Inferior parietal cortex (tissue), 1 donor: Measurements from ENCODE around the gene SLC28A1.

ENCODE experiments used
- DNase-seq: peaks from one replicate; pipeline ENCODE4 v3.0.0-alpha.2; 2016; ENCODE audit errors: extremely low spot score

SLC28A1 gene

GRCh38 chr15:84938726-84939125, 54.3 kb downstream of the SLC28A1 start:
- DNase-seq, result no peak

- DNase-seq, result no peak
Measured at GRCh38 chr15:84940399-84940798, 55.9 kb downstream of the SLC28A1 start.

DNA sequence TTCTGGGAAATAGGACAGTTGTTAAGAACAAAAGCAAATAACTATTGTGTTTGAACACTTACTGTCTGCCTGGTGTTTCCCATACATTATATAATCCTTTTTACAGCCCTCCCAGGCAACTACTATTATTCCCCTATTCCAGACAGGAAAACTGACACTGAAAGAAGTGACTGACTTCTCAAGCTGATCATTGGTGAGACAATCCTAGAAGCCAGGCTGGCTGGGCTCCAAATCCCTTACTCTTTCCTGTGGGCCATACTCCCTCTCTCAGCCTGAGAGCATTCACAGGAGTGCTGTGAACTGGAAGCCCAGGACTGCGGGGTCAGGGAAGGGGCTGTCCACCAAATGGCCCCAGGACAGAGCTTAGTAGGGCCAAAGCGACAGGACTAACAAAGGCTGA, 58.0 kb downstream of the SLC28A1 start:
- no peak for DNase-seq

GRCh38 chr15:84944311-84944710, 59.8 kb downstream of the SLC28A1 start:
- no peak for DNase-seq

- no peak for DNase-seq
Measured at GRCh38 chr15:84944861-84945260, 60.4 kb downstream of the SLC28A1 start.

DNA sequence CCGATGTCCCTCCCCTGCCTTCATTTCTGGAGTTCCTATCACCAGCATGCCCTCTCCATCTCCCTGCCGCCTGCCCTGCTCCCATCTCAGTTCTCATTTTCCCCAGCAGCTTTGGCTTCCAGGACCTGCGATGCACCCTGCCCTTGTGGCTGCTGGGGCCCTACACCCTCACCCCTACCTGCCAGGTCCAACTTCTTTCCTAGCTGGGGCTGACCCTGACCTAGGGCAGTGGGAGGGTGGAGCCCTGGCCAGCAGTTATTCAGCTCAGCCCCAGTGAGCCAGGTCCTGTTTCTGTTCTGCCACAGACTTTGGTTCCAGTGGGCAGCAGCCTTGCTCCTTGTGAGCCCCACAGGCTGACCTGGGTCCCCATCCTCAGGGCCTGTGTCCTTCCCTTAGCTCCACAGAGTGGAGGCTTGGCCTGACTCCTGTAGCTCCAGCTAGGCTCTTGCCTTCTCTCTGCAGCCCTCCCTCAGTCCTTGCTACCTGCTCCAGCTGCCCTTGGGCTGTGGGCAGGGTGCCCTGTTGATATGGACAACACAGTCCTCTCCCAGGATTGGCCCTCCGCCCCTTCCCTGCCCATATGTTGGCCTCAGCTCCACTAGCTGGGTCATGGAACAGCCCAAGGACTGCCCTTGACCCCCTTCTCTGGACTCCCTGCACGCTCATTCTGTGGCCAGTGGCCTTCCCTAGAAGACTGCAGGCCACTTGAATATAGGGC, 62.5 kb downstream of the SLC28A1 start:
- DNase-seq, result no peak

GRCh38 chr15:84947947-84948830, 63.7 kb downstream of the SLC28A1 start:
- DNase-seq, result no peak

DNA sequence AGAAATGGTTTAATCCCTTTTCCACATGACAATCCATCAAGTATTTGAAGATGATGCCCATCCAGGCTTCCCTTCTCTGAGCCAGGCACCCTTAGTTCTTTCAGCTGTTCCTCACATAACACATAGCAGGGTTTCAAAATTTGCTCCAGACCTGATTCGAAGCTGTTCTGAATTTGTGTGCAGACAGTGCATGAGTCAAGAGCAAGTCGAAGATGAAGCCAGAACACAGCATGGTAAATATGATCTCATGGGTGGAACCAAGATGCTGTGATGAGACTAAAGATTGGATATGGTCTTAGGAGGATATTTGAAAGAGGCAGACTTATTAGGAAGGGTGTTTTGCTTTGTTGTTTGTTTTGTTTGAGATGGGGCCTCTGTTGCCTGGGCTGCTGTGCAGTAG, 64.6 kb downstream of the SLC28A1 start:
- no peak for DNase-seq

DNA sequence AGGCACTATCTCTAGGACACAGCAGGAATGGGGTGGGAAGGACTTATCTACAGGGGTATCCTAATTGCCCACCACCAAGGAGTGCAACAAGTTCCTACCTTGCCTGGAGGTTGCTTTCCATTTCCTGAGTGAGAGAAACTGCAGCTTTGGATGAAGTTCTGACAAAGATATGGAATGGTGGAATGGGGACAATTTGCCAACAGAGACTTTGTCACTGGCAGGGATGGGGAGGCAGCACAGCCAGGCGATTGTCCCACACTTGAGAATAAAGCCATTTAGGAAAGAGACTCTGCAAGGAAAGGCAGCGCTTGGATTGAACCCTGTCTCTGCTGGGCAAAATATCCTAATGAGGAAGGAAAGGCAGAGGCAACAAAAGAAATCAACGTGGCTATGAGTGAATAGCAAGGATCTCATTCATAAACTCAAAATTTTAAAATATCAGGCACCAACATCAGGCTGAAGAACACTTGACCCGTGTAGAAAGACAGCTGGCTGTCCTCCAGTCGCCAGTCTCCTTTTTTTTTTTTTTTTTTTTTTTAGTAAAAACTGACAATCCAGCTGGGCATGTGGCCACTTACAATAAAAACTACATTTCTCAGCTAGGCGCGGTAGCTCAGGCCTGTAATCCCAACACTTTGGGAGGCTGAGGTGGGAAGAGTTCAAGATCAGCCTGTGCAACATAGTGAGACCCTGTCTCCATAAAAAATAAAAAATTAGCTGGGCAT, 65.5 kb downstream of the SLC28A1 start:
- peak; percentile 51 for DNase-seq

DNA sequence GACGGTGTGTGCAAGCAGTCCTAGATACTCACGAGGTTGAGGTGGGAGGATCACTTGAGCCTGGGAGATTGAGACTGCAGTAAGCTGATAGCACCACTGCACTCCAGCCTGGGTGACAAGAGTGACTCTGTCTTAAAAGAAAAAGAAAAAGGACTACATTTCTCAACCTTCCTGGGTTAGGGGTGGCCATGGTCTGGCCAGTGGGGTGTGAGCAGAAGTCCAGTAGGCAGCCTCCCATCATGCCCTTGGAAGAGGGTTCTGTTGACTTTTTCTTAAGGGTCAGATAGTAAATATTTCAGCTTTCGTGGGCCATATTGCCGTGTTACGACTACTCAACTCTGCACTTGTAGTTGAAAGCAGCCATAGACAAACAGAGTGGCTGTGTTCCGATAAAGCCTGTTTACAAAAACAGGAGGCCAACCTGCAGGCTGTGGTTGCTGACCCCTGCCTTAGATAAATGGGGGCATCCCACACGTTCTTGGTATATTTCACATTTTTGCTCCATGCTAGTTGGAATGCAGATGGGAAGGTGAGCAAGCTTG, 66.2 kb downstream of the SLC28A1 start:
- peak; percentile 20 for DNase-seq

- no peak for DNase-seq
Measured at GRCh38 chr15:84951736-84952135, 67.3 kb downstream of the SLC28A1 start.

- no peak for DNase-seq
Measured at GRCh38 chr15:84953136-84953535, 68.7 kb downstream of the SLC28A1 start.

GRCh38 chr15:84953726-84954125, 69.3 kb downstream of the SLC28A1 start:
- DNase-seq, result no peak

DNA sequence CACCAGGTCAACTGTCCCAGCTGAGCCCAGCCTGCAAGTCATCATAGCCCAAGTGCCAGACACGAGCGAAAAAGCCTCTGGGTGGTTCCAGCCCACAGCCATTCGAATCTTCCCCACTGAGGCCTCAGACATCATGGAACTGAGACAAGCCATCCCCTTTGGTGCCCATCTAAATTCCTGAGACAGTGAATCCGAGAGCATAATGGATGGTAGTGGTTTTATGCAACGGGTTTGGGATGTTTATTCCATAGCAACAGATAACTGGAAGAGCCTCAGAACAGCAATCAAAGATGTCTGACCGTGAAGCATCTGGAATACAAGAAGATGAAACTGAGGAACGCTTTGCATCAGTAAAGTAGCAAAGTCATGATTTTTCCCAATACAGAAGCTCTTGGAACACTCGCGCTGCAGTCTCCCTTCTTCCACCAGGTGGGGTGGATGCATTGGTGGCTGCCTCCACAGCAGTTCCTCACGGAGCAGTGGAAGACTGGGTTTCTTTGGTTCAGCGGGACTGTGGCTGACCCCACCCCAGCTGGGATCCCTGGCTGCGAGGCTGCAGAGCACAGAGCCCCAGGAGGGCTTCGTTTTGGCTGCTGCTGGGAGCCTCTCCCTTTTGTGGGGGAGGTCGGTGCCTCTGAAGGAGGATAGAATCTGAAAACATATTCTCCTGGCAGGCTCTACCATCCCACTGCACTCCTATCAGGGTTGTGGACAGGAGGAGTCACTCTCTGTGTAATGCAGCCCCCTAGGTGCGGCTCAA, 70.8 kb downstream of the SLC28A1 start:
- DNase-seq, result peak; percentile 86

DNA sequence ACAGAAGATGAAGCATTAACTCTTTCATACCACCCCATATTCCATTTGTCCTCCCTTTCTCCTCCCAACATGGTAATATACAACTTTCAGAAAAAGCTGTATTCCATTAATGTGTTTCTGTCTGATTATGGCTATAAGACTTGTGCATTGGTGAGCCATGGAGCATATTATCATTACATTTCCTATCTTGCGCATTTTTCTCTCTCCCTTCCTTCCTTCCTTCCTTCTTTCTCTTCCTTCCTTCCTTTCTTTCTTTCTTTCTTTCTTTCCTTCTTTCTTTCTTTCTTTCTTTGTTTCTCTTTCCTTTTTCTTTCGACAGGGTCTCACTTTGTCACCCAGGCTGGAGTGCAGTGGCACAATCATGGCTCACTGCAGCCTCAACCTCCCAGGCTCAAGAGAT, 71.7 kb downstream of the SLC28A1 start:
- DNase-seq, result no peak

DNA sequence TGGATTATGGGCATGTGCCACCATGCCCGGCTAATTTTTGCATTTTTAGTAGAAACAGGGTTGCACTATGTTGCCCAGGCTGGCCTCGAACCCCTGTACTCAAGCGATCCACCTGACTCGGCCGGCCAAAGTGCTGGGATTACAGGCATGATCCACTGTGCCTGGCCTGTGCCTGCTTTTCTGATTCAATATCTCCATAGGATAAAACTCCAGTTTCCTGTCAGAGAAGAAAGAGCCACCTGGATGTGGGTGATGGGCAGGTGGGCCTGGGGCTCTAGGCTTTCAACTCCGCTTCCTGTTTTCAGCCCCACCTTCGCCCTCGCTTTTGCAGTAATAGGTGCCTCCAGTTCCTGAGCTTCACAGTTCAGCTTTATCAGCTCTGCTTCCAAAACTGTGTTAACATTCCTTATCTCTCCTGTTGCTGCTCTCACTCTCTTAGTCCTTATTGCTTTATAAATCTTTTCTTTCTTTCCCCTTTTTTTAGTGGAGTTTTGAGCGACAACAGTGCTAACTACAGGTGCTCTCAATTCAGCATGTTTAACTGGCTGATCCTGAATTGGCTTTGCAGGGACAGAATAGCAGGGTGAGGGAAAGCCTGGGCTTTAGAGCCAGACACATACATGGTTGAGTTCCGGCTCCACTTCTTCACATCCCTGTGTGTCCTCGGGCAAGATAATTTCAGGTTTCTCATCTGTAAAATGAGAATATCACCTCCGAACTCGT, 76.1 kb downstream of the SLC28A1 start:
- no peak for DNase-seq

- no peak for DNase-seq
Measured at GRCh38 chr15:84961114-84961452, 76.6 kb downstream of the SLC28A1 start.

- DNase-seq, result no peak
Measured at GRCh38 chr15:84961707-84962106, 77.2 kb downstream of the SLC28A1 start.

GRCh38 chr15:84962955-84963354, 78.5 kb downstream of the SLC28A1 start:
- DNase-seq, result no peak

DNA sequence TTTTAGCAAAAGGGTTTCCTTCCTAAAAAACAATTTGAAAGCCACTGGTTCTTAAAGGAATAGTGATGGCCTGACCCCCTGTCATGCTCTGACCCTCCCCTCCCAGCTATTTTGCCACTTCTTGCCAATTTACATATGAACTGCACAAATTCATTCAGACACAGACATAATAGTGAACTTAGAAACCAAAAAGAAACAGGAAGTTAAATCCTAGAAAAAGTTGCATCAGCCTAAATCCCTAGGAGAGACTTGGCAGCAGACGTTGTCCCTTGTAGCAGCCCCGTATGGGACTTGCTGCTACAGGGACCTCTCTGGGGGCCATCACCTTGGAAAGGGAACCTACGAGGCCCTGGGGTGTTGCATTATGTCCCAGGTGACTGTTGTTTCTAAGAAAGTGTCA, 82.9 kb downstream of the SLC28A1 start:
- no peak for DNase-seq

DNA sequence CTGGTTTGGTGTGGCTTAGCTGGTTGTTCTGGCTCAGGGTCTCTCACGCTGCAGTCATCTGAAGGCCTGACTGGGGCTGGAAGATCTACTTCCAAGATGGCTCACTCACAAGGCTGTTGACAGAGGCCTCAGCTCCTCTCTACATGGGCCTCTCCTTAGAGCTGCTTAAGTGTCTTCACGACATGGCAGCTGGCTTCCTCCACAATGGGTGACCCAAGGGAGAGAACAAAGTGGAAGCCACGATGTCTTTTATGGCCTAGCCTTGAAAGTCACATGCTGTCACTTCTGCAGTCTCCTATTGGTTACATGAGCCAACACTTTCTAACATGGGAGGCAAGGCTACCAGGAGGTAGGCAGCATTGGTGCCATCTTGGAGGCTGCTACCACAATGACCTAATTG, 83.8 kb downstream of the SLC28A1 start:
- DNase-seq, result no peak
